ENCODE results near the gene BANK1. TPM values are rescaled to one million over a fixed set of nuclear protein-coding genes. Genes with fewer than 3 reads are reported as not detected.

Gene BANK1
- total RNA-seq, 4 donors from 2014 or later, result 0.22 to 1.4 (median 0.96) TPM

GRCh38 chr4:101972791-101973190 is 182.3 kb downstream of the BANK1 start:
- no peak for DNase-seq (ENCODE audit: low spot score in 2 of 2)
- no peak for TF ChIP-seq POLR2A (IDR thresholded peaks at IDR 0.05)
- TF ChIP-seq CTCF (IDR thresholded peaks at IDR 0.05), result no peak
- H3K4me3 ChIP-seq (ENCODE audit: low read depth, poor library complexity, severe bottlenecking), result no peak overlapping the region
- 57 to 63% methylated on average over 2 of the region's 2 CpGs for WGBS, 2 donors
- intact Hi-C loops (cut with DNase I; ENCODE audit: low total_unique reads), result no loop called here

DNA sequence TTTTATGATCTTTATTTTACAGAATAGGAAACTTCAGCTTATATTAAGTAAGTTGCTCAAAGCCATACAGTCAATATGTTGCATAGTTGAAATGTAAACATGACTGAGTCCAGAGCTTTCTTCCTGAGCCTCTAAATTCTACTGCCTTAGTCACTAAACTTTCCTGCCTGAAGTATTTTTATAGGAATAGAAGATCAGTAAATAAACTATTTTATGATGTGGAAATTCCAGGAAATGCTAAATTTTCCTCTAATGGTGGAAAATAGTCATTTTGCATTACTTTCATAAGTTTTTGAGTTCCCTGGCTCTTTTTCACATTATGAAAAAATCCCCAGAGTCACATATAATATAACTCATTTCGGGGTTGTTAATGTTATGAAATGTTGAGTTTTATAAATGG is 182.8 kb downstream of the BANK1 start:
- TF ChIP-seq POLR2A (IDR thresholded peaks at IDR 0.05) (no peak), CTCF (IDR thresholded peaks at IDR 0.05) (no peak)
- WGBS, 2 donors, result 69 to 72% methylated on average over 1 of the region's 1 CpG
- H3K4me3 ChIP-seq (ENCODE audit: low read depth, poor library complexity, severe bottlenecking), result no peak overlapping the region
- DNase-seq (ENCODE audit: low spot score in 2 of 2), result no peak
- intact Hi-C loops (cut with DNase I; ENCODE audit: low total_unique reads), result no loop called here

- WGBS, 2 donors, result 19 to 24% methylated on average over 2 of the region's 2 CpGs
- intact Hi-C loops (cut with DNase I; ENCODE audit: low total_unique reads), result no loop called here
- TF ChIP-seq POLR2A (IDR thresholded peaks at IDR 0.05), result no peak
- no peak for TF ChIP-seq CTCF (IDR thresholded peaks at IDR 0.05)
- H3K4me3 ChIP-seq (ENCODE audit: low read depth, poor library complexity, severe bottlenecking), result no peak overlapping the region
- DNase-seq (ENCODE audit: low spot score in 2 of 2), result peak; percentile 58 to 83
Observed at GRCh38 chr4:101977076-101977475, 186.5 kb downstream of the BANK1 start.

DNA sequence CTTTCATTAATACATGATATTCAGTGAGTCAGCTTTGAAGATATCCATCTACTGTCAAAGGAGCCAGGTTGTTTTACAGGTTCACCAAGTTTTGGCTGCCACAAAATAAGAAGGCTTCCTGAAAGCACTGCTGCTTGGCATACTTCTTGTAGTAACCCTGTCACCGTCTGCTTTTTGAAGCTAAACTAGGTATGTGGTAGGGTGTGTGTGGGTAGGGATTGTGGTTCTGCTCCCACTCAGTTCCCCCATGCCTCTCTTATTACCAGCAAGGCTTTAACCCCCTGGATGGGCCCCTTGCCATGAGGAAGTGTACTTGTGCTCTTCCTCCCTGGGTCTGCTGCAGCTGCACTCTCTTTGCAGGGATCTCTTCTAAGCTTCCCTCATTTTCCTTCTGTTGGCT is 191.2 kb downstream of the BANK1 start:
- peak in 1 of 2 donors; percentile 46 for DNase-seq (ENCODE audit: low spot score in 2 of 2)
- H3K4me3 ChIP-seq (ENCODE audit: low read depth, poor library complexity, severe bottlenecking), result no peak overlapping the region
- 18 to 25% methylated on average over 1 of the region's 1 CpG for WGBS, 2 donors
- intact Hi-C loops (cut with DNase I; ENCODE audit: low total_unique reads), result no loop called here
- TF ChIP-seq POLR2A (IDR thresholded peaks at IDR 0.05), result no peak
- TF ChIP-seq CTCF (IDR thresholded peaks at IDR 0.05), result no peak

DNA sequence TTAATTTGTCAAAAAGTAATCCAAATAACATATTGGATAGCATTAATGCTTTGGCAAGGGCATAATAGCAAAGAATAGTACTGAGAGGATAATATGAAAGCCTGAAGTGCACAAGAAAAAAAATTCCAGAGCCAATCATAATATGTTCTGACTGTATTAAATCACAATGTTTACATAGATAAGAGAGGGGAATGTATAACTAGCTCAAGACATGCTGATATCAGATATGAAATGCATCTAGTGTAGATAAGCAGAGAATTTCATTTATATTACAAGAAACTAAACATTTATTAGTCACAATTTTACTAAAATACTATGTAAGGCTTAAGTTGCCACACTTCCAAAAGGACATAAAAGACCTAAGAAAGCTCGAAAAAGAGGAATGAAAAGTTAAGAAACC is 193.3 kb downstream of the BANK1 start:
- intact Hi-C loops (cut with DNase I; ENCODE audit: low total_unique reads), result no loop called here
- WGBS, 2 donors, result 86 to 90% methylated on average over 1 of the region's 1 CpG
- no peak overlapping the region for H3K4me3 ChIP-seq (ENCODE audit: low read depth, poor library complexity, severe bottlenecking)
- DNase-seq (ENCODE audit: low spot score in 2 of 2), result no peak
- no peak for TF ChIP-seq POLR2A (IDR thresholded peaks at IDR 0.05)
- no peak for TF ChIP-seq CTCF (IDR thresholded peaks at IDR 0.05)

DNA sequence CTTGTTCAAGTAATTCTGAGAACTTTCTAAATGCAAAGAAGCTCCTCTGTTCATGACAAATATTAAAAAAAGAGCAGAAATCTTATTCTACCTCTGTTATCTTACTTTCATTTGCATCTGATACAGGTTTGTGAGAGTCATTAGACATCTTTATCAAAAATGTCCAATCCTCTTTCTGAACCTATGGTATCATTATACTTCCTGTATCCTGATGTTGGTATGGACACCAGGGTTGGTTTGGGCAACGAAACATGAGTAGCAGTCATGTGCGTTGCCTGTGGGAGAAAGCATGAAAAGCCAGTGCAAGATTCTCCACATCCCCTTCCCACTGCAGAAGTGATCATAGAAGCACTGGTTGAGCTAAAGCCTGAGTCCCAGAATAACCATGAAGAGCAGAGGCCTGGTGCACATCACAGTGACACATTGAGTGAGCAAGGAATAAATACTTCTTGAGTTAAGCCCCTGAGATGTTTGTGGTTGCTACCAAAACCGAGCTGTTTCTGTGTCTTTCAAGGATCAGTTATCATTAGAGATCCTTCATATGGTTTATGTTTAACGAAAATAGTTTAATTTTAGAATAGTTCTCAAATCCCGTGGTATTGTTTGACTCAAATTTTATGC is 197.2 kb downstream of the BANK1 start:
- 88 to 92% methylated on average over 5 of the region's 5 CpGs for WGBS, 2 donors
- DNase-seq (ENCODE audit: low spot score in 2 of 2), result no peak
- TF ChIP-seq POLR2A (IDR thresholded peaks at IDR 0.05) (no peak), CTCF (IDR thresholded peaks at IDR 0.05) (no peak)

More for the DNA sequence above, 197.2 kb downstream of the BANK1 start:
- intact Hi-C loops (cut with DNase I; ENCODE audit: low total_unique reads), result no loop called here
- H3K4me3 ChIP-seq (ENCODE audit: low read depth, poor library complexity, severe bottlenecking), result no peak overlapping the region
